ENCODE data around the gene ZBTB37. TPM values are rescaled to one million over a fixed set of nuclear protein-coding genes. Genes with fewer than 3 reads are reported as not detected.
"Not testable (repeated sequence)": the region's sequence is repeated elsewhere in the genome, so short reads cannot be mapped to it uniquely, and the experiment has no call there.

The ZBTB37 gene
- total RNA-seq, 1 donor = 13.4 TPM

DNA sequence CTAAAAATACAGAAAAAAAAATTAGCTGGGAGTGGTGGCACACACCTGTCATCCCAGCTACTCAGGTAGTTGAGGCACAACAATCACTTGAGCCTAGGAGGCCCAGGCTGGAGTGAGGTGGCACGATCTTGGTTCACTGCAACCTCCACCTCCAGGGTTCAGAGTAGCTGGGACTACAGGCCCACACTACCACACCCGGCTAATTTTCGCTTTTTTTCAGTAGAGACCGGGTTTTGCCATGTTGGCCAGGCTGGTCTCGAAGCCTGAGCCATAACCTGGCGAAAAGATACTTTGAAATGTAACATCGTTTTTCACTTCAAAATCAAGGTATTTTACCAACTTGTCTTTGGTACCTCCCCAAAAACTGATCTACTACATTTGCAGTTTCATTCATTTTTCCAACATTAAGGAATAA, 6.4 kb upstream of the ZBTB37 start:
- no peaks in the 10 kb centered on the region for H3K9me3 ChIP-seq (ENCODE audit: low read depth, low read length)
- H3K27me3 ChIP-seq (ENCODE audit: insufficient read depth, low read length) = no peaks in the 10 kb centered on the region
- H3K4me1 ChIP-seq (ENCODE audit: insufficient read depth, low read length) = peaks cover 20% of the 10 kb centered on the region
- H3K4me3 ChIP-seq (ENCODE audit: low read length) = no peak overlapping the region

DNA sequence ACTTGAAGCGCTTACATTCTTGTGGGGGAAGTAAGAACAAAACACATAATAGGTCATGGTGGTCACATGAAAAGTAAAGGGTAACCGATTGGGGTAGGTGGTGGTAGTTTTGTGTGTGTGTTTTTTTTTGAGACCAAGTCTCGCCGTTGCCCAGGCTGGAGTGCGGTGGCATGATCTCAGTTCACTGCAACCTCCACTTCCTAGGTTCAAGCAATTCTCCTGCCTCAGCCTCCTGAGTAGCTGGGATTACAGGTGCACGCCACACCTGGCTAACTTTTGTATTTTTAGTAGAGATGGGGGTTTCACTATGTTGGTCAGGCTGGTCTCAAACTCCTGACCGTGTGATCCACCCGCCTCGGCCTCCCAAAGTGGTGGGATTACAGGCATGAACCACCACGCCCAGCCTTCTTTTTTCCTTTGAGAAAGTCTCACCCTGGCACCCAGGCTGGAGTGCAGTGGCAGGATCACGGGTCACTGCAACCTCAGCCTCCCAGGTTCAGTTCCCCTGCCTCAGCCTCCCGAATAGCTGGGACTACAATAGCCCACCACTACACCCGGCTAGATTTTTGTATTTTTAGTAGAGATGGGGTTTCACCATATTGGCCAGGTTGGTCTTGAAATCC, 5.9 kb upstream of the ZBTB37 start:
- H3K9me3 ChIP-seq (ENCODE audit: low read depth, low read length); H3K27me3 ChIP-seq (ENCODE audit: insufficient read depth, low read length); H3K4me3 ChIP-seq (ENCODE audit: low read length): not testable (repeated sequence)
- peaks cover 25% of the 10 kb centered on the region for H3K4me1 ChIP-seq (ENCODE audit: insufficient read depth, low read length)

DNA sequence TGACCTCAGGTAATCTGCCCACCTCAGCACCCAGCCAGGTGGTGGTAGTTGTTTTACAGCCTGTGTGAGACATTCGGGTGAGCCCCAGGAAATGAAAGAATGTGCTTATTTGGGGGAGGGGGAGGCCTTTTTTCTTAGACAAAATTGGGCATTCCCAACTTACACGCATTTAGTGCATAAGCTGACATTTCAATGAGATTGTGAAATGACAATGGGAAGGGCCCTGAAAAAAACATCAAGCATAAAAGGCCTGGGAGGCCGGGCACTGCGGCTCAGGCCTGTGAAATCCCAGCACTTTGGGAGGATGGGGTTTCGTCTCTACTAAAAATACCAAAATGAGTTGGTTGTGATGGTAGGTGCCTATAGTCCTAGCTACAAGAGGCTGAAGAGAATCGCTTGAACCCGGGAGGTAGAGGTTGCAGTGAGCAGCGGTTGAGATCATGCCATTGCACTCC, 5.4 kb upstream of the ZBTB37 start:
- H3K4me3 ChIP-seq (ENCODE audit: low read length) = no peak overlapping the region
- peaks cover 26% of the 10 kb centered on the region for H3K4me1 ChIP-seq (ENCODE audit: insufficient read depth, low read length)
- H3K27me3 ChIP-seq (ENCODE audit: insufficient read depth, low read length) = no peaks in the 10 kb centered on the region
- no peaks in the 10 kb centered on the region for H3K9me3 ChIP-seq (ENCODE audit: low read depth, low read length)

DNA sequence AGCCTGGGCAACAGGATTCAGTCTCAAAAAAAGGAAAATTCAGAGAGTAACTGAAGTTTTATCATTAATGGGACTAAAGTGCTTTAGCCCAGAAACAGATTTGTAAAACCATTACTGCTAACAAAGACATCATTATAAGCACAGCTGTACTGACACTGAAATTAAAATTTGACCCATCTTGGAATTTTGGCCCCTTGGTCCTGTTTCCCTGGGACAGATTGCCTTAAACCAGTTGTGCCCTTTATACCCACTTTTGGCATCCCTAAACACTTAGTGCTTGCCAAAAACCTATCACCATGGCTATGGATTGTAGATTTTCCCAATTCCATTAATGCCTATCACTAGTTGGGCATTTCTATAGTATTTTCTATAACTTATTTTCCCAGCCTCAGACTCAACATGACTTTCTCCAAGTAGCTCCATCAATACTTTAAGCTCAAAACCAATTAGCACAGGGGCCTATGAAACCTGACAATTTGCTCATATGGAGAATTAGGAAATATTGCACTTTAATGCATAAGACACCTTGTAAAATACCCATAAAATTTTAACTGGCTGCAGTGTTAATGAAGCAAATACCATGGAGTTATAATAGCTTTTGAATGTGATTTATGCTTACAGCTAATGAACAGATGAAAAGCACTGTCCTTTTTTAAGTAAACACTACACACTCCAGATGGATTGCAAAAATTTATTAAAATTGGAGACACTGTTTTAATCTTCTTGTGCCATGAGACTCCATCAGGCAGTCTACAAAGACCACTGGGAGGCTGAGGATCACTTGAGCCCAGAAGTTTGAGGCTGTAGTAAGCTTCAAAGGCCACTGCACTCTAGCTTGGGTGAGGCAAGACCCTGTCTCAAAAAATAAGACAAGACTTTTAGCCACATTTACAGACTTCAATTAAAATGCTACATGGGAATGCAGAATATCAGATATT, 4.7 kb upstream of the ZBTB37 start:
- Histone ChIP-seq H3K4me3 (ENCODE audit: low read length) (no peak overlapping the region), H3K9me3 (ENCODE audit: low read depth, low read length) (no peaks in the 10 kb centered on the region), H3K4me1 (ENCODE audit: insufficient read depth, low read length) (peaks cover 26% of the 10 kb centered on the region), H3K27me3 (ENCODE audit: insufficient read depth, low read length) (no peaks in the 10 kb centered on the region)

DNA sequence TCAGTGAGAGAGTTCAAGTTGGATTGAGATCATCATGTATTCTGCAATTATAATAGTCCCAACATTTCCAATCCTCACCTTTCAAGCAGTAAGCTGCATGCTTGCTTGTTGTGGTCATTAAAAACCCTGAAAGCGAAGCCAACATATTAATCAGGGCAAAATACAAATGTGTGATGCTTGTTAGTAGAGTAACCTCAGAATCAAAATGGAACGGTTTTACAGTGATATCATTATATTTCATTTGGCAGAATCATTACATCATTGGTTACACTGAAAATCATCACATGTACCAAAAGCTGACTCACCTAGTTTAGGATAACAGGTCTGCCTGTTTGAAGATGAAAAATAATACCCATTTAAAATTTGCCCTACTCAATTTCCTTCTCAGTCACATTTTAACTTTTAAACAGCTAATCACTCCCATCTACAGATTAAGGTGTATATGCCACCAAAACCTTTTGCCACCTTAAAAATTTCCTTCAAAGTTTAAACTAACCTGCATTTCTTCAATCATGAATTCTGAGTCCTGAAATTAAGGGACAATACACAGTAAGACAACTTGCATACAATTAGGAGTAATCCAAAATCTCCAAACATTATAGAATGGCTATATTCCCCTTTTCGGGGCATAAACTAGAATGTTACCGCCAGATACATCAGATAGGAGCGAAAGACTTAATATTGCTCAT, 3.9 kb upstream of the ZBTB37 start:
- Histone ChIP-seq H3K9me3 (ENCODE audit: low read depth, low read length) (no peaks in the 10 kb centered on the region), H3K27me3 (ENCODE audit: insufficient read depth, low read length) (no peaks in the 10 kb centered on the region), H3K4me1 (ENCODE audit: insufficient read depth, low read length) (peaks cover 34% of the 10 kb centered on the region), H3K4me3 (ENCODE audit: low read length) (no peak overlapping the region)

DNA sequence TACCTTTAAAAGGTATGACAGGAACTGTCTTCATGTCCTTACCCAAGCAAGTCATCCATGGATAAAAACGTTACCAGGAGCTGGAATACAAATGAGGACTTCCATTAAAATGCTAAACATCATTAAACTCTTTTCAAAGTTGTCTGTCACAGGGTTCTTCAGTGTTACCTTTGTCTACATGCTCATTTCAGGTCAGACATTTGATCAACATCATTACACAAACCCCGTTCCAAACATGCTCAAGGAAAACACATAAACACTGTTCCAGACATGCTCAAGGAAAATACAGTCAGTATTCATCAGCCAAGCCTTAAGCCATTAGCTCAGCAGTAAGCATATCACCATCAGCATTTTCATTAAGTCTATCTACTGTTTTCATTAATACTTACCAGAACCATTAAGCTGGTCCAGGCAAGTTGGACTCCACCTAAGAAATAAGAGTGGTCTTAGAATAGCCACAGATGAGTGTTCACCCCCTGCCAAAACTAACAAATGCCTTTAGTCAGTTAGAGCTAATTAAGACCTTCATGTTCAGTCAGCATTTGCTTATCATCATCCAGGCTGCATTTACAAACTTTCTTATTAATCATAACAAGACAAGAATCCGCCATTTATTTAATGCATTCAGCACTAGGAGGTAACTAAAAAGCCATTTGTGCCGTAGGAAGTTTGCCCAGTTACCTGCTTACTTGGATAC, 2.6 kb upstream of the ZBTB37 start:
- H3K27me3 ChIP-seq (ENCODE audit: insufficient read depth, low read length) = no peaks in the 10 kb centered on the region
- H3K9me3 ChIP-seq (ENCODE audit: low read depth, low read length) = no peaks in the 10 kb centered on the region
- no peak overlapping the region for H3K4me3 ChIP-seq (ENCODE audit: low read length)
- H3K4me1 ChIP-seq (ENCODE audit: insufficient read depth, low read length) = peaks cover 42% of the 10 kb centered on the region

DNA sequence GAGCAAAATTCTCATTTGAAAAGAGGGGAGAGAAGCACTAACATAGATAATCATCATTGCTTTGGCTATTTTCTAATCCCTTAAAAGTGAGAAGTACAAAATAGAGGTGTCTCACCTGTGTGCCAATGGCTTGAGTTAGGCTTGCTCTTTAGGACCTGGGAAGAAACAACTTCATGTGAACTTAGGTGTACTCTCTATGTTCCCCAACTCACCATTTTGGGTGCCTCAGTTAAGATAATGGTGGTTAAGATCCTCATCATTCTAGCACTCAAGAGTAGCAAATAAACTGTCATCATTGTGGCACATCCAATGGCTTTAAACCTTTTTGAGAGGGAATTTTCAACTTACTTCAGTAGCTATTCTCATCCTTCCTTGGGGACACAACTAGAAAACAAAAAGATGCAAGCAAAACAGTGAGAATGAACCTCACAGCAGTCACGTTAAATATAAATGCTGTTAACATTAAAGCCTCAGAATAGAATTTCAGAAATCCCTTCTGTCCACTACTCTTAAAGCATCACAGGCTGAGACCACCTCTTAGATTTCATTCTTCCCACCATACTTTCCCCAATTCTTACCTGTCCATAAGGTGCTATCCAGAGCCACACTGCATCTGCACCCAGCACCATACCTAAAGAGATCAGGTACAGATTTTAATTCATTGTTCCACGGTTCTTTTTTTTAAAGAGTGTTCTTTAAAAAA, 1.6 kb upstream of the ZBTB37 start:
- H3K4me3 ChIP-seq (ENCODE audit: low read length) = peak overlapping the region; percentile 78
- no peaks in the 10 kb centered on the region for H3K27me3 ChIP-seq (ENCODE audit: insufficient read depth, low read length)
- H3K9me3 ChIP-seq (ENCODE audit: low read depth, low read length) = no peaks in the 10 kb centered on the region
- peaks cover 52% of the 10 kb centered on the region for H3K4me1 ChIP-seq (ENCODE audit: insufficient read depth, low read length)

DNA sequence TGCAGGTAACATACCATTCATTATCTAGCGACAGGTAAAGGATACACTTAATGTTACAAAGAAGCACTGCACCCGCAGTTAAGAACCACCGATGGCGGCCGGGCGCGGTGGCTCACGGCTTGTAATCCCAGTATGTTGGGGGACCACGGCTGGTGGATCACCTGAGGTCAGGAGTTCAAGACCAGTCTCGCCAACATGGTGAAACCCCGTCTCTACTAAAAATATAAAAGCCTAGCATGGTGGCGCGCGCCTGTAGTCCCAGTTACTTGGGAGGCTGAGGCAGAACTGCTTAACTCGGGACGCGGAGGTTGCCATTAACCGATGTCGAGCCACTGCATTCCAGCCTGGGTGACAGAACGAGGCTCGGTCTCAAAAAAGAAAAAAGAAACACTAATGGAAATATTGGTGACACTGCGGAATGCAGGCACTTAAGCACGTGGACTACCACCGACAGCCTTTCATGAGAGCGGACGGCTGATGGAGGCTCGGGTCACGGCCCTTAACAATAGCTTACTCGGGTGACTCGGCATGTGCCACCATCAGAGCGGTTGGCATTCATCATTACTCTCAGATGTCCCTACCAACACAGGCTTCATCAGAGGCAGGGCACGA, 933 bp upstream of the ZBTB37 start:
- no peaks in the 10 kb centered on the region for H3K27me3 ChIP-seq (ENCODE audit: insufficient read depth, low read length)
- H3K4me1 ChIP-seq (ENCODE audit: insufficient read depth, low read length) = peaks cover 55% of the 10 kb centered on the region
- no peaks in the 10 kb centered on the region for H3K9me3 ChIP-seq (ENCODE audit: low read depth, low read length)
- H3K4me3 ChIP-seq (ENCODE audit: low read length) = peak overlapping the region; percentile 78

DNA sequence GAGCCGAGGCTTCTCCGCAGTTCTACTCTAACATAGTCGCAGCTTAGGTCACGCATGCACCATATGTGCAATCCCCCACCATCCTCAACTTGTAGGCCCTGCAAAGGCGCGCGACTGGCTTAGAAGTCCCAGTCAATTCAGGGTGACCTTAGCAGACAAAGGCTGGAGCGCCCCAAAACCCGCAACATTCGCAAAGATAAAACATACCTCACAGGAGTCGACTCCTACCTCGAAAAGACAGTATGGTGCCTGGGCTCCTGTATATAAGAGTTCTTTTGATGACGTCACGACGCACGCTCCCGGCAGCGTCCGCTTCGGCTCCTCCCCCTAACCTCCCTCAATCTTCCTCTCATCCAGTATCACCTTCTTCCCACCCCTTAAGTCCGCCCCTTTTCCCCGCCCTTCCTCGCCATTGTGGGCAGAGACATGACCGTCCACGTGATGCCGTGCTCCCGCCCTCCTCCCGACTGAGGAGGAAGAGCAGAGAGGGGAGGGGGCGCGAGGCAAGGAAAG, 371 bp upstream of the ZBTB37 start, which contains the start of gene GAS5:
Gene GAS5, minus strand, starts transcription at position 237 of the 513 bp plus-strand sequence.
- Histone ChIP-seq H3K27me3 (ENCODE audit: insufficient read depth, low read length) (no peaks in the 10 kb centered on the region), H3K9me3 (ENCODE audit: low read depth, low read length) (no peaks in the 10 kb centered on the region), H3K4me1 (ENCODE audit: insufficient read depth, low read length) (peaks cover 56% of the 10 kb centered on the region), H3K4me3 (ENCODE audit: low read length) (peak within 1 kb of the TSS; percentile 78)

DNA sequence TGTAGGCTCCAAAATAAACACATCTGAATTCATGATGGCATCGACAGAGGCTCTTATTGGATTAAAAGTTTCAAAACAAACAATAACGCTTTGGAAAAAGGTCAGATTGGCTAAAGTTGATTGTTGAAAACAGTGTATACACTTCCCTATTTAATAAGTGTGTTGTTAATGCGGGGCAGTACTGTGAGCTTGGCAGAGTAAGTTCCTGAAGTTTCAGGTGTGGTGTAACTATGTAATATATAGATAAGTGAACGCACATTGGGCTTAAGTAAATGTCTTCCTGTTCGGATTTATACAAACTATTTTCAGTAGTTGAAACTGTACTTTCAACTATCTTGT, 810 bp downstream of the ZBTB37 start:
- Histone ChIP-seq H3K9me3 (ENCODE audit: low read depth, low read length) (no peaks in the 10 kb centered on the region), H3K4me1 (ENCODE audit: insufficient read depth, low read length) (peaks cover 56% of the 10 kb centered on the region), H3K4me3 (ENCODE audit: low read length) (peak overlapping the region; percentile 78)

DNA sequence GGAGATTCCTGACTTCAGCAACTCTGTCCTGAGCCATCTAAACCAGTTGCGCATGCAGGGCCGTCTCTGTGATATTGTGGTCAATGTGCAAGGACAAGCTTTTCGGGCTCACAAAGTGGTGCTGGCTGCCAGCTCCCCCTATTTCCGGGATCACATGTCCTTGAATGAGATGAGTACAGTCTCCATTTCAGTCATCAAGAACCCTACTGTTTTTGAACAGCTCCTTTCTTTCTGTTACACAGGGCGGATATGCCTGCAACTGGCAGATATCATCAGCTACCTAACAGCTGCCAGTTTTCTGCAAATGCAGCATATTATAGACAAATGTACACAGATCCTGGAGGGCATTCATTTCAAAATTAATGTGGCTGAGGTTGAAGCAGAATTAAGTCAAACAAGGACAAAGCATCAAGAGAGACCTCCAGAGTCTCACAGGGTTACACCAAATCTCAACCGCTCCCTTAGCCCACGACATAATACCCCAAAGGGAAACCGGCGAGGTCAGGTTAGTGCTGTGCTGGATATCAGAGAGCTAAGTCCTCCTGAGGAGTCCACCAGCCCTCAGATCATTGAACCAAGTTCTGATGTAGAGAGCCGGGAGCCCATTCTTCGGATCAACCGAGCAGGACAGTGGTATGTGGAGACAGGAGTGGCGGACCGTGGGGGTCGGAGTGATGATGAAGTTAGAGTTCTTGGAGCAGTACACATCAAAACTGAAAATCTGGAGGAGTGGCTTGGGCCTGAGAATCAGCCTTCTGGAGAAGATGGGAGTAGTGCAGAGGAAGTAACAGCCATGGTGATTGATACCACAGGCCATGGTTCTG, 2.3 kb downstream of the ZBTB37 start:
- H3K27me3 ChIP-seq (ENCODE audit: insufficient read depth, low read length) = no peaks in the 10 kb centered on the region
- H3K4me1 ChIP-seq (ENCODE audit: insufficient read depth, low read length) = peaks cover 48% of the 10 kb centered on the region
- no peaks in the 10 kb centered on the region for H3K9me3 ChIP-seq (ENCODE audit: low read depth, low read length)
- no peak overlapping the region for H3K4me3 ChIP-seq (ENCODE audit: low read length)

More for the DNA sequence above, 810 bp downstream of the ZBTB37 start:
- no peaks in the 10 kb centered on the region for H3K27me3 ChIP-seq (ENCODE audit: insufficient read depth, low read length)

DNA sequence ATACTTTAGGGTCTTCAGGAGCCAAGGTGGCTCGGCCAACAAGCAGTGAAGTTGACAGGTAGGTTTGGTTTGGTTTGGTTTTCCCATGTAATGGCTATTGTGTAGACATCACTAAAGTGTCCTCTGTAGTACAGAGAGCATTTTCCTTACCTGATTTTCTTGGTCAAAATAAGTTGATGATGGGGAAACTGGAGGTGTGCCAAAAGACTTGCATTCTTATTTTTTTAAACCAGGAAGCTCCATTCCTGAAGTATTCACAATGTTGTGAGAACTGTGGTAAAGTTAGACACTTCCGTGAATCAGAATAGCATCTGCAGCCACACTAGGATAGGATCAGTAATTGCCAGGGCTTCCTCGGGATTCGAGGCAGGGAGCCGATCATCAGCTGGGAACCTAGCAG, 2.9 kb downstream of the ZBTB37 start:
- Histone ChIP-seq H3K27me3 (ENCODE audit: insufficient read depth, low read length) (no peaks in the 10 kb centered on the region), H3K4me1 (ENCODE audit: insufficient read depth, low read length) (peaks cover 42% of the 10 kb centered on the region), H3K4me3 (ENCODE audit: low read length) (no peak overlapping the region), H3K9me3 (ENCODE audit: low read depth, low read length) (no peaks in the 10 kb centered on the region)

DNA sequence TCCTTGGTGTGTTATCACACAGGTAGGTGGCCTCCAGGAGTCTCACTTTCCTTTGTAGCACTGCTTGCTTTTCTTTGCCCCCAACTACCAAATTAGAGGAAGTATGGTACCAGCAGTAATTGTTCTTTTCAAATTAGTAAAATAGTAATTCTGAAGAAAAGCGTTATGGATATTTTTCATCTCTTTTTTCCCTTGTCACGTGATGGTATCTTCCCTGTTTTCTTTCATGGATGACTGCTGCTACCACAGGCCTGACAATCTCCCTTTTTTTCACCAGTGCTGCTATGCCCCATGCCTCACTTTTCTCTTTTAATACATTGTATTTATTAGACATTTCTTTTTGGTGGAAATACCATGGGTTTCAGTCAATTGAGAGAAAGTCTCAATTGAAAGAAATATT, 3.3 kb downstream of the ZBTB37 start:
- Histone ChIP-seq H3K4me3 (ENCODE audit: low read length) (no peak overlapping the region), H3K9me3 (ENCODE audit: low read depth, low read length) (no peaks in the 10 kb centered on the region), H3K27me3 (ENCODE audit: insufficient read depth, low read length) (no peaks in the 10 kb centered on the region), H3K4me1 (ENCODE audit: insufficient read depth, low read length) (peaks cover 38% of the 10 kb centered on the region)

All from mononuclear cell (primary cell).